HG03575 (cell line): Measurements from ENCODE around the gene NSD1.
"Not testable (repeated sequence)": the region's sequence is repeated elsewhere in the genome, so short reads cannot be mapped to it uniquely, and the experiment has no call there.

Experiments used
- ATAC-seq: cut with Tn5 transposase; IDR thresholded peaks from one replicate; pipeline ENCODE4 v1.9.1; 2021; ENCODE audit not compliant: unreplicated experiment, insufficient number of reproducible peaks, low FRiP score; ENCODE audit errors: extremely low read depth

Gene NSD1

DNA sequence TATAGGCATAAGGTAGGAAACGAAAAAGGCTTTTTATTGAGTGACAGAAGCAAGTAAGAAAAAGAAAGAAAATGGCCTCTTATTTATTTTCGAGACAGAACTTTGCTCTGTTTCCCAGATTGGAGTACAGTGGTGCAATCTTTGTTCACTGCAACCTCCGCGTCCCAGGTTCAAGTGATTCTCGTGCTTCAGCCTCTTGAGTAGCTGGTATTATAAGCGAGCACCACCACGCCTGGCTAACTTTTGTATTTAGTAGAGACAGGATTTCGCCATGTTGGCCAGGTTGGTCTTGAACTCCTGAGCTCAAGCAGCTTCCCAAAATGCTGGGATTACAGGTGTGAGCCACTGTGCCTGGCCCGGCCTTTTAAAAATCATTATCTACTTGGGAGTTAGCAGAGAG lies 70.7 kb downstream of the NSD1 start:
- ATAC-seq = no peak

DNA sequence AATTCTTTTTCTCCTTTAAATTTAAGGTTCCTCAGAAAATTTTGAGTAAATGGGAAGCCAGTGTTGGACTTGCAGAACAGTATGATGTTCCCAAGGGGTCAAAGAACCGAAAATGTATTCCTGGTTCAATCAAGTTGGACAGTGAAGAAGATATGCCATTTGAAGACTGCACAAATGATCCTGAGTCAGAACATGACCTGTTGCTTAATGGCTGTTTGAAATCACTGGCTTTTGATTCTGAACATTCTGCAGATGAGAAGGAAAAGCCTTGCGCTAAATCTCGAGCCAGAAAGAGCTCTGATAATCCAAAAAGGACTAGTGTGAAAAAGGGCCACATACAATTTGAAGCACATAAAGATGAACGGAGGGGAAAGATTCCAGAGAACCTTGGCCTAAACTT lies 76.0 kb downstream of the NSD1 start:
- no peak for ATAC-seq

DNA sequence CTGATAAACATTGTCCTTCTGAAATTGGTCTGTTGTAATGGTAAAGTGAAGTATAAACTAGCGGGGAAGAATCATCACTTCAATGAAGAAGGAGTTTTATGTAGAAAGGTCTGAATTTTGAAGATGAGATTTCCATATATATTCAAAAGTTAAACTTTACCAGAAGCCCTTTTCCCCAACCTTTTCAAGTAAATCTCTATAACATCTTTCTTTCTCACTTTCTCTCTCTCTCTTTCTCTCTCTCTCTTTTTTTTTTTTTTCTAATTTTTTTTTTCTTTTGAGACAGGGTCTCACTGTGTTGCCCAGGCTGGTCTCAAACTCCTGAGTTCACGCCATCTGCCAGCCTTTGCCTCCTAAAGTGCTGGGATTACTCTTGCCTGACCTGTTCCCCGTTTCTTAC lies 78.7 kb downstream of the NSD1 start:
- no peak for ATAC-seq

DNA sequence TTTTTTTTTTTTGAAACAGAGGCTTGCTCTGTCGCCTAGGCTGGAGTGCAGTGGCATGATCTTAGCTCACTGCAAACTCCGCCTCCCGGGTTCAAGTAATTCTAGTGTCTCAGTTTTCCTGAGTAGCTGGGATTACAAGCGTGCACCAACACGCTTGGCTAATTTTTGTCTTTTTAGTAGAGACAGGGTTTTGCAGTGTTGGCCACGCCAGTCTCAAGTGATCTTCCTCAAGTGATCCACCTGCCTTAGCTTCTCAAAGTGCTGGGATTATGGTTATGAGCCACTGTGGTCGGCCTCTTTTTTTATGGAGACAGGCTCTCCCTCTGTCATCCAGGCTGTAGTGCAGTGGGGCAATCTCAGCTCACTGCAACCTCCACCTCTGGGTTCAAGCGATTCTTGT lies 87.0 kb downstream of the NSD1 start:
- no peak for ATAC-seq

DNA sequence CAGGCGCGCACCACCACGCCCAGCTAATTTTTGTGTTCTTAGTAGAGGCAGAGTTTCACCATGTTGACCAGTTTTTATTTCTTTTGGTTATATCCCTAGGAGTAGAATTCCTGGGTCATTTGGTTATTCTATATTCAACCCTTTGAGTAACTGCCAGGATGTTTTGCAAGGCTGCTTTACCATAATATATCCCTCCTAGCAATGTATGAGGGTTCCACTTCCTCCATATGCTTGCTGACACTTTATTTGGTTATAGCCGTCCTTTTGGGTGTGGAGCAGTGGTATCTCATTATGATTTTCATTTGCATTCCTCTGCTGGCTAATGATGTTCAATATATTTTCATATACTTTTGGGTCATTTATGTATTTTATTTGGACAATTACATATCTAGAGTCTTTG lies 88.7 kb downstream of the NSD1 start:
- ATAC-seq = no peak

DNA sequence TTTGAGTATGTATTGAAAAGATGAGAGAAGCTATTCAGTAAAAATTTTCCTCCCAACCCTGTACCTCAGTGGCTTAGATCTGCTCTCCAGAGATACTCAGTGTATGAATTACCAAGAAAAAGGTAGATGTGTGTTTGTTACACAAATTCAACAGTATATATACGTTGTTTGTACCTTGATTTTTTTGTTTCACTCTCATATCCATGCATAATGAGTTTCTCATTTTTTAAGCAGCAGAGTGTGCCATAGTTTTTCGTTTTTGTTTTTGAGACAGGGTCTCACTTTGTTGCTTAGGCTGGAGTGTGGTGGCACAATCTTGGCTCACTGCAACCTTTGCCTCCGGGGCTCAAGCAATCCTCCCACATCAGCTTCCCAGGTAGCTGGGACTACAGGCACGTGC lies 92.2 kb downstream of the NSD1 start:
- ATAC-seq = no peak

DNA sequence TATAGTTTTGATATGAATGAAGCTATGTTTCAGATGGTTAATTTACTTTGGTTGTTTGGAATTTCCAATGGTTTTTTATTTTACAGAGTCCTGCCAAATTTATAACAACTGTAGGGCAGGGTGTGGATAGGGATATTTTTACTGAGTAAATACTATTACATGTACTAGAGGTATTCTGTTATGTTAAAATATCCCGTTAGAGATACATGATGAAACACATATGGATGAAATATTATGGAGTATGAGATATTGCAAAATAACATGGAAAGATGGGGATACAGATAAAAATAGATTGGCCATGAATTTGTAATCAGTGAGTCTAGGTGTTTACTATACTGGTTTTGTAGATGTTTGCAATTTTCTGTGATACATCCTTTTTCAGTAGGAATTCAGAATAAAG lies 93.3 kb downstream of the NSD1 start:
- no peak for ATAC-seq

DNA sequence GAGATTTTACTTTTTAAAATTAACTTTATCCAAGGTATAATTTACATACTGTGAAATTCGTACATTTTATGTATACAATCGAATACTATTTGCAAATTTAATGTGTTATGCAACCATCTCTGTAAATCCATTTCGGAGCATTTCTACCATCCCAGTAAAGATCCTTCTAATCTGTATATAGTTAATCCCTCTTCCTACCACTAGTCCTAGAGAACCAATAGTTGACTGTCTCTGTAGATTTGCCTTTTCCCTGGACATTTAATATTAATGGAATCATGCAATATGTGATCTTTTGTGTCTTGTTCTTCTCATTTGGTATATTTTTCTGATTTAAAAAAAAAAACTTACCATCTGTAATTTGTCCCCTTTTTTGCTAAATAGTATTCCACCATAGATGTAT lies 95.2 kb downstream of the NSD1 start:
- no peak for ATAC-seq

DNA sequence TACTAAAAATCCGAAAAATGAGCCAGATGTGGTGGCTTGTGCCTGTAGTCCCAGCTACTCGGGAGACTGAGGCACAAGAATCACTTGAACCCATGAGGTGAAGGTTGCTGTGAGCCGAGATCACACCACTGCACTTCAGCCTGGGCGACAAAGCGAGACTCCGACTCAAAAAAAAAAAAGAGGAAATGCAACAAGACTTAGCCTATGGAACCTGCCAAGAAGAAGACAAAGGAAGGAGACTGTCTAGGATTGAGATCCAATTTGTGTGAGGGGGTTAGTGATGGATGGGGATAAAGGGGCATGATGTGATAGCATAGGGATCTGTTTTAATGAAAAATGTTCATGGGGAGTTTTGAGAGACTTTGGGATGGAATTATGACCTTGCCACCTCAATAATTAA lies 97.1 kb downstream of the NSD1 start:
- ATAC-seq = no peak

DNA sequence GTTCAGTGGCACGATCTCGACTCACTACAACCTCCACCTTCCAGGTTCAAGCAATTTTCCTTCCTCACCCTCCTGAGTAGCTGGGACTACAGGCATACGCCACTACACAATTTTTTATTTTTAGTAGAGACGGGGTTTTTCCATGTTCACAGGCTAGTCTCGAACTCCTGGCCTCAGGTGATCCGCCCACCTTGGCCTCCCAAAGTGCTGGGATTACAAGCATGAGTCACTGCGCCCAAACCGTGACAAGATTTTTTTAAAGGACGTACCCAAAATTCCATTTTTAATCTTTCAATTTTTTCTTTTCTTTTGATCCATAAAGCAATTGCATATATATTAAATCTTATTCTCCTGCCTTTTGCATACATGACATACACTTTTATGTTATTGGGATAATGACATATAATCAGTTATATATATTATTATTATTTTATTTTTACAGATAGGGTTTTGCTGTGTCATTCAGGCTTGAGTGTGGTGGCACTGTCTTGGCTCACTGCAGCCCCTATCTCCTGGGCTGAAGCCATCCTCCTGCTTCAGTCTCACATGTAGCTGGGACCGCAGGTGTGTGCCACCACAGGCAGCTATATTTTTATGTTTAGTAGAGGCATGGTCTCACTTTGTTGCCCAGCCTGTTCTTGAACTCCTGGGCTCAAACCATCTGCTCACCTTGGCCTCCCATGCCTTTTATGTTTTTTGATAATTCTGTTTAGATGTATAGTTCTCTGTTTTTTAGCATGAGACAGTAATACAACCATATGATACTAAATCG lies 98.1 kb downstream of the NSD1 start:
- no peak for ATAC-seq

DNA sequence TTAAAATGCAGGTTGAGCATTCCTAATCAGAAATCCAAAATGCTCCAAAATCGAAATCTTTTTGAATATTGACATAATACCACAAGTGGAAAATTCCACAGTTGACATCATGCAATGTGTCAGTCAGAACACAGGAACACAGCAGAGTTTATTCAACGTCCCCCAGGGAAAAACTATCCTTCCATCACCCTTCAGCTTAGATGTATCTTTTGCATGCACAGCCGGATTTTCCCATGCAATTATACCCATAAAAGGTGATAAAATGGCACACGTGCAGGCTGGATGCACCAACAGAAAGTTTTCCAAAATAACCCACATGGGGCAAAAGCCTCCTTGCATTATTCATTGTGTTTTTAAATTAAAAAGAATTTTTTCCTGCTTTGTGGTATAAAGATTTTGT lies 98.8 kb downstream of the NSD1 start:
- ATAC-seq = no peak

DNA sequence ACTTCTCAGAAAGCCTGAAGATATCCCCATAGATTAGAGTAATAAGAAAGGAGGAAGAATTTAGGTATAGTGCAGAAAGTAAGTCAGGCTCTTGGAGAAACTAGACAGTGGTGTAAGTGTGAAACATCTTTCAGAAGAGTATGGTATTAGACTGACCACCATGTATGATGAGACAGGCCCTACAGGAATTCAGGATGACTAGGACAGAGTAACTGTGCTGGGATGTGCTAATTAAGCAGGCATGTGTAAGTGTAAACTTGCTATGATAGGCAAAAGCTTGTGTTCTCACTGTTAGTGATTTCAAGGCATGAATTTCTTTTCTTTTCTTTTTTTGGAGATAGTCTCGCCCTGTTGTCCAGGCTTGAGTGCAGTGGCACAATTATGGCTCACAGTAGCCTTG lies 99.2 kb downstream of the NSD1 start:
- ATAC-seq = no peak

DNA sequence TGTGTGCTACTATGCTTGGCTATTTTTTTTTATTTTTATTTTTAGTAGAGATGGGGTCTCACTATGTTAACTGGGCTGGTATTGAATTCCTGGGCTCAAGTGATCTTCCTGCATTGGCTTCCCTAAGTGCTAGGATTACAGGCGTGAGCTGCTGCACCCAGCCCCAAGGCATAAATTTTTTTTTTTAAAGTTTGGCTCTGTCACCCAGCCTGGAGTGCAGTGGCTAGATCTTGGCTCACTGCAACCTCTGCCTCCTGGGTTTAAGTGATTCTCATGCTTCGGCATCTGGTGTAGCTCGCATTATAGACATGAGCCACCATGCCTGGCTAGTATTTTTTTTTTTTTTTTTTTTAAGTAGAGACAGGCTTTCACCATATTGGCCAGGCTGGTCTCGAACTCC lies 99.6 kb downstream of the NSD1 start:
- no peak for ATAC-seq

DNA sequence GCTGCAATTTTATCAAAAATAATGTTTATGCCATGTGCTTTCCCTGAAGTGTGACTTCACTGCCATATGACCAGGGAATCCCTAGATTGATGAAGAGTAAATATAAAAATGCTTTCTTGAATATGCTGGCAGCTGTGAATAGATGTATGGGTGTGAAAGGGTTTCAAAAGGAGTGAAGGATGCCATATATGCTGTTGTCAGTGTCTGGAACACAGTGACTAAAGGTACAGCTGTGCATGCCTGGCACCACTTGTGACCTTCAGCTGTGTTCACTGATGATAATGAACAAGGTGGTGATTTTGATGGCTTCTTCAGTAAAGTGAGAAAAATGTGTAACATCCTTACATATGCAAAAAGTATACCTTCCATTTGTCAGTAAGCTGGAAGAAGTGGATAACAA lies 100.2 kb downstream of the NSD1 start:
- no peak for ATAC-seq

DNA sequence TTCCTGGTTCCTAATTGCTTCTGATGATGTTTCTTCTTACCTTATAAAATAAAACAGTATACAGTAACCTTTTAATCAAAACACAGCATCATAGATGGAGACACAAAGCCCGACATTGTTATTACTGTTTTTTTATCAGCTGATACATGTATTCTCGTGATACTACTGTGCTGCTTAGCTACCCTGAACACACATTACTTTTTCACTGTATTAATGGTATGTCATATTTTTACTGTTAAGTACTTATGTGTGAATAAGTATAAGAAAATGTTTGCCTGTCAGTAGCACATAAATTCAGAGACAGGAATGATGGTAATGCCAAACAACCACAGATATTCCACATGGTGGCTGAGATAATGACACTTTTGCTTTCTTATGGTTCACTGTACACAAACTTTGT lies 101.3 kb downstream of the NSD1 start:
- ATAC-seq = no peak

DNA sequence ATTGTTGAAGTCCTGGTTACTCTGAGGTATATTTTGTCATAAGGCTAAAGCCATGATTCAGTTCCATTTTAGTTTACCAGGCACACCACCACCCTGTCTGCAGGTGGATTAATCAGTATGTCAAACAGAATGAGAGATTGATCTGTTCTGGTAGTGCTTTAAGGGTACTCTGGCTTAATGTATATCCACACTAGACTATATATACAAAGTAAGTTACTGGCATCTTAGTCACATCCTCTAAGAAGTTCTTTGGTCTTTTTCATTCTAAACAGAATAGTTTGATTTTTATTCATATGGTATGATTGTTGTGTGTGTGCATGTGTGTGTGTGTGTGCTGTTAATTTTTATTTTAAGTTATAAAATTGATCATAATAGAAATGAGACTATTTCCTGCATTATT lies 108.2 kb downstream of the NSD1 start:
- no peak for ATAC-seq

DNA sequence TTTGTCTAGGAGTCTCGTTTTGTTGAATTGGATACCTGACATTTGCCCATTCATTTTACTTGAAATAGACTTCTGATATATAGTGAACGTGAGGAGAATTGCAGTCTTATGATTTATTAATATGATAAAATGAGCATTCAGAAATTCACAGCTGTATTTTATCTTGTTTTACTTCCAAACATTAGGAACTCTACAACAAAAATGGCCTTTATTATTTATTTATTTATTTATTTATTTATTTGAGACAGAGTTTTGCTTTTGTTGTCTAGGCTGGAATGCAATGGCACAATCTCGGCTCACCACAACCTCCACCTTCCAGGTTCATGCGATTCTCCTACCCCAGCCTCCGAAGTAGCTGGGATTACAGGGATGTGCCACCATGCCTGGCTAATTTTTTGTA lies 108.7 kb downstream of the NSD1 start:
- ATAC-seq = no peak

DNA sequence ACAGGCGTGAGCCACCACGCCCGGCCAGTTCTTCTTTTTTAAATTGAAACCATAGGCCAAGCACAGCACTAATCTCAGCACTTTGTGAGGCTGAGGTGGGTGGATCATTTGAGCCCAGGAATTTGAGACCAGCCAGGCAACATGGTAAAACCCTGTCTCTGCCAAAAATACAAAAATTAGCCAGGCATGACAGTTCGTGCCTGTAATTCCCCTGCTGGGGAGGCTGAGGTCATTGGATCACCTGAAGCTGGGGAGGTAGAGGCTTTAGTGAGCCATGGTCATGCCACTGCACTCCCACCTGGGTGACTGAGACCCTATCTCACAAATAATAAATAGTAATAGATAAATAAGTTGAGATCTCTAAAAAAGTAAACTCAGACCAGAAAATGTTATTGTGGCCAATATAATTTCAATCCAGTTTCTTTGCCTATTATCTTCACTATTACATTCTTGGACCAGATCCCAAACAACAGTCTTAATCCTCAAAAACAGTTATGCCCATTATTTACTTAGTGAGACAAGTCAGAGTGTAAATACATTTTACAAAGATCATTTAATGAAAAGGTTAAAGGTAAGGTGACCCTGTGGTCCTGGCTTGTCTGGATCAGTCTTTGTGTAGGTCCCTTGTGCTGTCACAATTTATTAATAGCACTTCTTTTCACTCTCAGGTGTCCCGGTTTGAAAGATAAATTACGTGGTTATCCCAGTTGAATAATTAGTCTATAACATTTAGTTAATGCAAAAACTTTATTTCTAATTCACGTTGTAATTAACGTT lies 116.4 kb downstream of the NSD1 start:
- ATAC-seq = no peak

DNA sequence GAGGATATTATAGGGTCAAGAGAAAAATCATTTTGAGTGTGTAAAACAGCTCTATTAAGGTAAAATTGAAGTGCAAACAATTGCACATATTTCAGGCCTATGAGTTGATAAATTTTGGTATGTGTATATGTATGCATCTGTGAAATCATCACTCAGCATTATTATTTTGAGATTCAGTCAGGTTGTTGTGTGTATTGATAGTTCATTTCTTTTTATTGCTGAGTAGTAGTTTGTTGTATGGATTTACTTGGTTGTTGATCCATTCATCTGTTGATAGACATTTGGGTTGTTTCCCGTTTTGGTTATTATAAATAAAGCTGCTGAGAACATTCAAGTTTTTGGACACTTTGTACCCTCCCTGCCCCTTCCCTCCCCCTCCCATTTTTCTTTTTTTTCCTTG lies 119.7 kb downstream of the NSD1 start:
- ATAC-seq = no peak

DNA sequence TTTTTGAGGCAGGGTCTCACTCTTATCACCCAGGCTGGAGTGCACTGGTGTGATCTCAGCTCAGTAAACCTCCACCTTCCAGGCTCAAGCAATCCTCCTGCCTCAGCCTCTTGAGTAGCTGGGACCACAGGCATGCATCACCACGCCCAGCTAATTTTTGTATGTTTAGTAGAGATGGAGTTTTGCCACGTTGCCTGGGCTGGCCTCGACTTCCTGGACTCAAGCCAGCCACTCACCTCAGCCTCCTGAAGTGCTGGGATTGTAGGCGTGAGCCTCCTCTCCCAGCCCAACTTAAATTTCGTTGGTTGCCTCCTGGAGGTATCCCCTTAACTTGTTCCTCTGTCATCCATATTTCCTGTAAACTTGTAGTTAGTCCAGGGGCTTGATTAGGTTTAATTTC lies 122.7 kb downstream of the NSD1 start:
- no peak for ATAC-seq

DNA sequence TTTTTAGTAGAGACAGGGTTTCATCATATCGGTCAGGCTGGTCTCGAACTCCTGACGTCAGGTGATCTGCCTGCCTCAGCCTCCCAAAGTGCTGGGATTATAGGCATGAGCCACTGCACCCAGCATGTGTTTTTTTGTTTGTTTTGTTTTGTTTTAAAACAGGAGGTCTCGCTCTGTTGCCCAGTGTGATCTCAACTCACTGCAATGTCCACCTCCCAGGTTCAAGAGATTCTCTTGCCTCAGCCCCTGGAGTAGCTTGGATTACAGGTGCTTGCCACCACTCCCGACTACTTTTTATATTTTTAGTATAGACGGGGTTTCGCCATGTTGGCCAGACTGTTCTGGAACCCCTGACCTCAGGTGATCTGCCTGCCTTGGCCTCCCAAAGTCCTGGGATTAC lies 125.1 kb downstream of the NSD1 start:
- not testable (repeated sequence) for ATAC-seq
